HL-60/S4 (cell line): ENCODE data around the gene A3GALT2.

Experiments used
- in situ Hi-C: fragments of 300-500 bp; cut with MboI; formaldehyde crosslinking; loops from 2 replicates; pipeline ENCODE4 v1.14.3; 2022; ENCODE audit warnings: low sequenced_read_pairs

A3GALT2 gene

GRCh38 chr1:33295023-33295422 lies 25.9 kb downstream of the A3GALT2 start:
- in situ Hi-C loops = loop anchor here (25.0 kb wide), 1 partner anchor 317 kb away; no protein-coding TSS in a partner anchor

GRCh38 chr1:33294071-33295010 lies 26.6 kb downstream of the A3GALT2 start:
- in situ Hi-C loops = loop anchor here (25.0 kb wide), 1 partner anchor 318 kb away; no protein-coding TSS in a partner anchor

- in situ Hi-C loops = loop anchor here (25.0 kb wide), 1 partner anchor 319 kb away; no protein-coding TSS in a partner anchor
Measured at GRCh38 chr1:33292726-33293340, 28.1 kb downstream of the A3GALT2 start.

- in situ Hi-C loops = loop anchor here (25.0 kb wide), 1 partner anchor 322 kb away; no protein-coding TSS in a partner anchor
Measured at GRCh38 chr1:33290615-33291014, 30.3 kb downstream of the A3GALT2 start.

- in situ Hi-C loops = loop anchor here (10.0 to 25.0 kb wide), 2 partner anchors 175 to 322 kb away; no protein-coding TSS in a partner anchor
Measured at GRCh38 chr1:33289858-33290154, 31.1 kb downstream of the A3GALT2 start.

GRCh38 chr1:33288976-33289857 lies 31.7 kb downstream of the A3GALT2 start:
- in situ Hi-C loops = loop anchor here (10.0 to 25.0 kb wide), 2 partner anchors 176 to 323 kb away; no protein-coding TSS in a partner anchor

- in situ Hi-C loops = loop anchor here (10.0 to 25.0 kb wide), 2 partner anchors 177 to 325 kb away; no protein-coding TSS in a partner anchor
Measured at GRCh38 chr1:33287317-33287716, 33.6 kb downstream of the A3GALT2 start.

GRCh38 chr1:33286451-33287185 lies 34.3 kb downstream of the A3GALT2 start:
- in situ Hi-C loops = loop anchor here (10.0 to 25.0 kb wide), 2 partner anchors 178 to 326 kb away; no protein-coding TSS in a partner anchor

GRCh38 chr1:33284049-33284448 lies 36.8 kb downstream of the A3GALT2 start:
- in situ Hi-C loops = loop anchor here (10.0 to 25.0 kb wide), 2 partner anchors 181 to 328 kb away; no protein-coding TSS in a partner anchor

- in situ Hi-C loops = loop anchor here (10.0 to 25.0 kb wide), 2 partner anchors 182 to 330 kb away; no protein-coding TSS in a partner anchor
Measured at GRCh38 chr1:33282791-33283190, 38.1 kb downstream of the A3GALT2 start.

- in situ Hi-C loops = loop anchor here (10.0 to 25.0 kb wide), 2 partner anchors 183 to 331 kb away; no protein-coding TSS in a partner anchor
Measured at GRCh38 chr1:33281554-33282303, 39.2 kb downstream of the A3GALT2 start.

- in situ Hi-C loops = loop anchor here (10.0 to 25.0 kb wide), 2 partner anchors 185 to 332 kb away; no protein-coding TSS in a partner anchor
Measured at GRCh38 chr1:33280091-33280661, 40.7 kb downstream of the A3GALT2 start.

GRCh38 chr1:33277488-33278084 lies 43.3 kb downstream of the A3GALT2 start:
- in situ Hi-C loops = loop anchor here (25.0 kb wide), 1 partner anchor 335 kb away; no protein-coding TSS in a partner anchor

- in situ Hi-C loops = loop anchor here (25.0 kb wide), 1 partner anchor 336 kb away; no protein-coding TSS in a partner anchor
Measured at GRCh38 chr1:33276573-33277298, 44.2 kb downstream of the A3GALT2 start.

- in situ Hi-C loops = loop anchor here (25.0 kb wide), 1 partner anchor 336 kb away; no protein-coding TSS in a partner anchor
Measured at GRCh38 chr1:33275706-33276572, 45.0 kb downstream of the A3GALT2 start.

GRCh38 chr1:33275195-33275594 lies 45.7 kb downstream of the A3GALT2 start:
- in situ Hi-C loops = loop anchor here (25.0 kb wide), 1 partner anchor 337 kb away; no protein-coding TSS in a partner anchor
